ENCODE measurements around the gene CCL22. TPM values are rescaled to one million over a fixed set of nuclear protein-coding genes. Genes with fewer than 3 reads are reported as not detected.

The CCL22 gene
- total RNA-seq, 1 experiment from 2014 or later: 0.68 TPM

- no peak for DNase-seq
- Mint-ChIP-seq H3K4me1 (ENCODE audit: low read depth, unreplicated experiment) (peaks cover 21% of the 10 kb centered on the region), H3K9me3 (ENCODE audit: unreplicated experiment) (no peaks in the 10 kb centered on the region), H3K27me3 (ENCODE audit: insufficient read depth, unreplicated experiment) (no peaks in the 10 kb centered on the region), H3K36me3 (ENCODE audit: insufficient read depth, unreplicated experiment) (no peaks in the 10 kb centered on the region), H3K4me3 (ENCODE audit: unreplicated experiment) (no peak overlapping the region), H3K27ac (ENCODE audit: unreplicated experiment) (no peak overlapping the region)
- CTCF ChIA-PET: interaction anchor here (1.0 kb wide), 1 partner anchor 36 kb away, joined by 3 read pairs; no protein-coding TSS in a partner anchor
- no peak overlapping the region for H3K4me3 ChIP-seq (ENCODE audit: low read depth, low read length)
- no peaks in the 10 kb centered on the region for H3K36me3 ChIP-seq (ENCODE audit: control insufficient read depth, insufficient read depth, low read length)
- POLR2A ChIA-PET: no interaction called here
- intact Hi-C loops (cut with micrococcal nuclease; ENCODE audit: unreplicated experiment): no loop called here
- H3K27me3 ChIP-seq (replicated peaks; ENCODE audit: control insufficient read depth, insufficient read depth, low read length): no peaks in the 10 kb centered on the region
- BruUV-seq (replicated peaks): no TSS peak
- H3K4me1 ChIP-seq: peaks cover 25% of the 10 kb centered on the region
- H3K9me3 ChIP-seq: no peaks in the 10 kb centered on the region
- TF ChIP-seq CTCF (IDR thresholded peaks at IDR 0.05; ENCODE audit: insufficient read depth in 1 of 2, low read depth in 1 of 2, low read length in 1 of 2, severe bottlenecking in 1 of 2, unreplicated experiment in 1 of 2): no peak
These were observed 22.3 kb downstream of the CCL22 start for GRCh38 chr16:57380671-57381462.

GRCh38 chr16:57381791-57382534 is 23.4 kb downstream of the CCL22 start:
- no peak for DNase-seq
- Mint-ChIP-seq H3K4me1 (ENCODE audit: low read depth, unreplicated experiment) (peaks cover 21% of the 10 kb centered on the region), H3K27ac (ENCODE audit: unreplicated experiment) (no peak overlapping the region), H3K27me3 (ENCODE audit: insufficient read depth, unreplicated experiment) (no peaks in the 10 kb centered on the region), H3K9me3 (ENCODE audit: unreplicated experiment) (no peaks in the 10 kb centered on the region), H3K4me3 (ENCODE audit: unreplicated experiment) (no peak overlapping the region), H3K36me3 (ENCODE audit: insufficient read depth, unreplicated experiment) (no peaks in the 10 kb centered on the region)
- ChIA-PET POLR2A (no interaction called here), CTCF (interaction anchor here (0.9 kb wide), 1 partner anchor 78 kb away, joined by 3 read pairs; no protein-coding TSS in a partner anchor)
- Histone ChIP-seq H3K9me3 (no peaks in the 10 kb centered on the region), H3K4me1 (peaks cover 23% of the 10 kb centered on the region), H3K36me3 (ENCODE audit: control insufficient read depth, insufficient read depth, low read length) (no peaks in the 10 kb centered on the region), H3K4me3 (ENCODE audit: low read depth, low read length) (no peak overlapping the region), H3K27me3 (replicated peaks; ENCODE audit: control insufficient read depth, insufficient read depth, low read length) (no peaks in the 10 kb centered on the region)
- no TSS peak for BruUV-seq (replicated peaks)
- no peak for TF ChIP-seq CTCF (IDR thresholded peaks at IDR 0.05; ENCODE audit: insufficient read depth in 1 of 2, low read depth in 1 of 2, low read length in 1 of 2, severe bottlenecking in 1 of 2, unreplicated experiment in 1 of 2)
- intact Hi-C loops (cut with micrococcal nuclease; ENCODE audit: unreplicated experiment): no loop called here

GRCh38 chr16:57382535-57383275 is 24.1 kb downstream of the CCL22 start:
- H3K4me3 ChIP-seq (ENCODE audit: low read depth, low read length): no peak overlapping the region
- H3K9me3 ChIP-seq: no peaks in the 10 kb centered on the region
- intact Hi-C loops (cut with micrococcal nuclease; ENCODE audit: unreplicated experiment): no loop called here
- no peaks in the 10 kb centered on the region for H3K36me3 Mint-ChIP-seq (ENCODE audit: insufficient read depth, unreplicated experiment)
- H3K27me3 Mint-ChIP-seq (ENCODE audit: insufficient read depth, unreplicated experiment): no peaks in the 10 kb centered on the region
- no peaks in the 10 kb centered on the region for H3K36me3 ChIP-seq (ENCODE audit: control insufficient read depth, insufficient read depth, low read length)
- no peak overlapping the region for H3K4me3 Mint-ChIP-seq (ENCODE audit: unreplicated experiment)
- POLR2A ChIA-PET: no interaction called here
- peaks cover 14% of the 10 kb centered on the region for H3K4me1 Mint-ChIP-seq (ENCODE audit: low read depth, unreplicated experiment)
- H3K4me1 ChIP-seq: peaks cover 16% of the 10 kb centered on the region
- no TSS peak for BruUV-seq (replicated peaks)
- no peak for DNase-seq
- TF ChIP-seq CTCF (IDR thresholded peaks at IDR 0.05; ENCODE audit: insufficient read depth in 1 of 2, low read depth in 1 of 2, low read length in 1 of 2, severe bottlenecking in 1 of 2, unreplicated experiment in 1 of 2): no peak
- no peaks in the 10 kb centered on the region for H3K27me3 ChIP-seq (replicated peaks; ENCODE audit: control insufficient read depth, insufficient read depth, low read length)
- CTCF ChIA-PET: interaction anchor here (0.6 to 0.9 kb wide), 2 partner anchors 24 to 79 kb away, joined by 3 to 4 read pairs; no protein-coding TSS in a partner anchor
- H3K9me3 Mint-ChIP-seq (ENCODE audit: unreplicated experiment): no peaks in the 10 kb centered on the region
- no peak overlapping the region for H3K27ac Mint-ChIP-seq (ENCODE audit: unreplicated experiment)
